Mucosa of stomach (tissue), 1 donor: Measurements from ENCODE around the gene MLXIPL.

ENCODE experiments used
- H3K27me3 ChIP-seq: one replicate; pipeline ENCODE4 v1.7.0; 2013; ENCODE audit warnings: mild to moderate bottlenecking, low read length; ENCODE audit not compliant: control insufficient read depth, insufficient read depth
- H3K36me3 ChIP-seq: one replicate; pipeline ENCODE4 v1.7.0; 2013; ENCODE audit warnings: low read length; ENCODE audit not compliant: control insufficient read depth, insufficient read depth
- H3K4me1 ChIP-seq: one replicate; pipeline ENCODE4 v1.7.0; 2013; ENCODE audit warnings: mild to moderate bottlenecking, low read length; ENCODE audit not compliant: control insufficient read depth, insufficient read depth
- H3K4me3 ChIP-seq: one replicate; pipeline ENCODE4 v1.7.0; 2013; ENCODE audit warnings: low read length
- H3K9ac ChIP-seq: one replicate; pipeline ENCODE4 v1.7.0; 2013; ENCODE audit warnings: mild to moderate bottlenecking, low read length, moderate library complexity
- H3K9me3 ChIP-seq: one replicate; pipeline ENCODE4 v1.7.0; 2013; ENCODE audit warnings: mild to moderate bottlenecking, low read length, moderate library complexity; ENCODE audit not compliant: control insufficient read depth
- donor health status: Pancreatic carcinoma.

The MLXIPL gene

GRCh38 chr7:73635428-73636200 lies 11.3 kb upstream of the MLXIPL start:
- Histone ChIP-seq H3K27me3 (no peaks in the 10 kb centered on the region), H3K4me3 (no peak overlapping the region), H3K9ac (no peak overlapping the region), H3K9me3 (no peaks in the 10 kb centered on the region), H3K4me1 (peaks cover 3% of the 10 kb centered on the region), H3K36me3 (no peaks in the 10 kb centered on the region)

- H3K9me3 ChIP-seq = no peaks in the 10 kb centered on the region
- H3K36me3 ChIP-seq = no peaks in the 10 kb centered on the region
- no peak overlapping the region for H3K4me3 ChIP-seq
- no peak overlapping the region for H3K9ac ChIP-seq
- peaks cover 3% of the 10 kb centered on the region for H3K4me1 ChIP-seq
- H3K27me3 ChIP-seq = peaks cover under 1% of the 10 kb centered on the region
Measured at GRCh38 chr7:73633844-73634243, 9.5 kb upstream of the MLXIPL start.

GRCh38 chr7:73633323-73633722 lies 9.0 kb upstream of the MLXIPL start:
- no peak overlapping the region for H3K9ac ChIP-seq
- peaks cover 6% of the 10 kb centered on the region for H3K27me3 ChIP-seq
- no peak overlapping the region for H3K4me3 ChIP-seq
- no peaks in the 10 kb centered on the region for H3K9me3 ChIP-seq
- H3K36me3 ChIP-seq = no peaks in the 10 kb centered on the region
- peaks cover 3% of the 10 kb centered on the region for H3K4me1 ChIP-seq

GRCh38 chr7:73631558-73631957 lies 7.2 kb upstream of the MLXIPL start:
- H3K9ac ChIP-seq = no peak overlapping the region
- peaks cover 3% of the 10 kb centered on the region for H3K4me1 ChIP-seq

GRCh38 chr7:73628504-73628903 lies 4.2 kb upstream of the MLXIPL start:
- Histone ChIP-seq H3K4me3 (no peak overlapping the region), H3K9me3 (no peaks in the 10 kb centered on the region), H3K9ac (no peak overlapping the region), H3K4me1 (peaks cover 8% of the 10 kb centered on the region), H3K36me3 (no peaks in the 10 kb centered on the region), H3K27me3 (peaks cover 40% of the 10 kb centered on the region)

More at GRCh38 chr7:73631558-73631957, 7.2 kb upstream of the MLXIPL start:
- no peaks in the 10 kb centered on the region for H3K9me3 ChIP-seq
- peaks cover 19% of the 10 kb centered on the region for H3K27me3 ChIP-seq
- H3K4me3 ChIP-seq = no peak overlapping the region
- H3K36me3 ChIP-seq = no peaks in the 10 kb centered on the region

- H3K36me3 ChIP-seq = no peaks in the 10 kb centered on the region
- H3K4me3 ChIP-seq = no peak overlapping the region
- H3K9me3 ChIP-seq = no peaks in the 10 kb centered on the region
- peaks cover 50% of the 10 kb centered on the region for H3K27me3 ChIP-seq
- H3K9ac ChIP-seq = no peak overlapping the region
- peaks cover 17% of the 10 kb centered on the region for H3K4me1 ChIP-seq
Measured at GRCh38 chr7:73626814-73627213, 2.5 kb upstream of the MLXIPL start.

GRCh38 chr7:73625276-73625675 lies 954 bp upstream of the MLXIPL start:
- H3K4me1 ChIP-seq = peaks cover 17% of the 10 kb centered on the region
- H3K36me3 ChIP-seq = no peaks in the 10 kb centered on the region
- peaks cover 55% of the 10 kb centered on the region for H3K27me3 ChIP-seq
- no peak overlapping the region for H3K9ac ChIP-seq
- H3K9me3 ChIP-seq = no peaks in the 10 kb centered on the region
- H3K4me3 ChIP-seq = no peak overlapping the region

- no peak overlapping the region for H3K9ac ChIP-seq
- peaks cover 55% of the 10 kb centered on the region for H3K27me3 ChIP-seq
- no peaks in the 10 kb centered on the region for H3K9me3 ChIP-seq
- H3K4me1 ChIP-seq = peaks cover 17% of the 10 kb centered on the region
- no peaks in the 10 kb centered on the region for H3K36me3 ChIP-seq
- no peak overlapping the region for H3K4me3 ChIP-seq
Measured at GRCh38 chr7:73624669-73625001, 313 bp upstream of the MLXIPL start.

- Histone ChIP-seq H3K9ac (peak overlapping the region; percentile 41), H3K4me3 (no peak overlapping the region), H3K9me3 (no peaks in the 10 kb centered on the region), H3K27me3 (peaks cover 50% of the 10 kb centered on the region), H3K4me1 (peaks cover 17% of the 10 kb centered on the region), H3K36me3 (no peaks in the 10 kb centered on the region)
Measured at GRCh38 chr7:73622909-73623797, 1.2 kb downstream of the MLXIPL start.

- H3K4me1 ChIP-seq = peaks cover 17% of the 10 kb centered on the region
- H3K36me3 ChIP-seq = no peaks in the 10 kb centered on the region
- no peaks in the 10 kb centered on the region for H3K9me3 ChIP-seq
- H3K9ac ChIP-seq = peak overlapping the region; percentile 8
- peaks cover 46% of the 10 kb centered on the region for H3K27me3 ChIP-seq
- no peak overlapping the region for H3K4me3 ChIP-seq
Measured at GRCh38 chr7:73622527-73622908, 1.8 kb downstream of the MLXIPL start.

GRCh38 chr7:73621168-73622063 lies 2.9 kb downstream of the MLXIPL start:
- Histone ChIP-seq H3K27me3 (peaks cover 37% of the 10 kb centered on the region), H3K4me1 (peaks cover 17% of the 10 kb centered on the region), H3K4me3 (no peak overlapping the region), H3K9ac (no peak overlapping the region), H3K36me3 (no peaks in the 10 kb centered on the region), H3K9me3 (no peaks in the 10 kb centered on the region)
